Glutamatergic neuron (in vitro differentiated cells): Measurements from ENCODE around the gene C10orf143. TPM values are rescaled to one million over a fixed set of nuclear protein-coding genes. Genes with fewer than 3 reads are reported as not detected.

ENCODE experiments used
- DNase-seq: peaks from one replicate; pipeline ENCODE4 v3.0.0; 2022
- H3K27ac Mint-ChIP-seq: one replicate; pipeline ENCODE4 v1.8.0; 2020; ENCODE audit warnings: mild to moderate bottlenecking, mixed read lengths, inconsistent platforms; ENCODE audit not compliant: unreplicated experiment
- H3K27me3 Mint-ChIP-seq: one replicate; pipeline ENCODE4 v1.8.0; 2020; ENCODE audit warnings: mild to moderate bottlenecking, moderate library complexity, mixed read lengths, inconsistent platforms; ENCODE audit not compliant: unreplicated experiment
- H3K36me3 Mint-ChIP-seq: one replicate; pipeline ENCODE4 v1.8.0; 2020; ENCODE audit warnings: mild to moderate bottlenecking, mixed read lengths, inconsistent platforms; ENCODE audit not compliant: unreplicated experiment
- H3K4me1 Mint-ChIP-seq: one replicate; pipeline ENCODE4 v1.8.0; 2020; ENCODE audit warnings: mild to moderate bottlenecking, low read depth, mixed read lengths, inconsistent platforms; ENCODE audit not compliant: unreplicated experiment
- H3K4me3 Mint-ChIP-seq: one replicate; pipeline ENCODE4 v1.8.0; 2020; ENCODE audit warnings: mild to moderate bottlenecking, mixed read lengths, inconsistent platforms; ENCODE audit not compliant: unreplicated experiment
- H3K9me3 Mint-ChIP-seq: one replicate; pipeline ENCODE4 v1.8.0; 2020; ENCODE audit warnings: mild to moderate bottlenecking, moderate library complexity, mixed read lengths, inconsistent platforms; ENCODE audit not compliant: unreplicated experiment
- CTCF ChIP-seq: fragments of 200-600 bp; sonication (generic); IDR thresholded peaks from one replicate; pipeline ENCODE4 v1.5.0; 2021; ENCODE audit not compliant: partially characterized antibody, unreplicated experiment
- total RNA-seq: library from RNA; stranded (reverse); fragmentation: NEBNext Ultra II Directional; extraction: Animal tissue kit (Norgen Biotek cat#: 25700); gene quantifications from one replicate; pipeline ENCODE4 v1.2.1, GENCODE V29; 2021; ENCODE audit not compliant: unreplicated experiment

Gene C10orf143
- total RNA-seq, 1 donor from 2014 or later, result 0.96 TPM

GRCh38 chr10:130029209-130029608 is 81.4 kb downstream of the C10orf143 start:
- no peak overlapping the region for H3K27ac Mint-ChIP-seq
- no peak for TF ChIP-seq CTCF
- H3K9me3 Mint-ChIP-seq, result no peaks in the 10 kb centered on the region
- no peak overlapping the region for H3K4me3 Mint-ChIP-seq
- no peak for DNase-seq
- no peaks in the 10 kb centered on the region for H3K4me1 Mint-ChIP-seq
- no peaks in the 10 kb centered on the region for H3K36me3 Mint-ChIP-seq
- peaks cover 1% of the 10 kb centered on the region for H3K27me3 Mint-ChIP-seq

GRCh38 chr10:130028465-130028819 is 82.2 kb downstream of the C10orf143 start:
- TF ChIP-seq CTCF, result no peak
- Mint-ChIP-seq H3K36me3 (no peaks in the 10 kb centered on the region), H3K4me1 (no peaks in the 10 kb centered on the region), H3K9me3 (no peaks in the 10 kb centered on the region), H3K4me3 (no peak overlapping the region), H3K27ac (no peak overlapping the region), H3K27me3 (peaks cover 3% of the 10 kb centered on the region)
- DNase-seq, result no peak

GRCh38 chr10:130027716-130028464 is 82.7 kb downstream of the C10orf143 start:
- no peak for DNase-seq

GRCh38 chr10:130026670-130027456 is 83.8 kb downstream of the C10orf143 start:
- Mint-ChIP-seq H3K4me3 (no peak overlapping the region), H3K27me3 (peaks cover 4% of the 10 kb centered on the region), H3K4me1 (no peaks in the 10 kb centered on the region), H3K27ac (no peak overlapping the region), H3K36me3 (no peaks in the 10 kb centered on the region), H3K9me3 (peaks cover 2% of the 10 kb centered on the region)
- no peak for TF ChIP-seq CTCF
- no peak for DNase-seq

More at GRCh38 chr10:130027716-130028464, 82.7 kb downstream of the C10orf143 start:
- Mint-ChIP-seq H3K4me3 (no peak overlapping the region), H3K4me1 (no peaks in the 10 kb centered on the region), H3K9me3 (no peaks in the 10 kb centered on the region), H3K27me3 (peaks cover 3% of the 10 kb centered on the region), H3K27ac (no peak overlapping the region), H3K36me3 (no peaks in the 10 kb centered on the region)
- no peak for TF ChIP-seq CTCF

GRCh38 chr10:130025811-130026485 is 84.7 kb downstream of the C10orf143 start:
- no peak for TF ChIP-seq CTCF
- Mint-ChIP-seq H3K36me3 (no peaks in the 10 kb centered on the region), H3K4me1 (no peaks in the 10 kb centered on the region), H3K4me3 (no peak overlapping the region), H3K27me3 (peaks cover 3% of the 10 kb centered on the region), H3K27ac (no peak overlapping the region), H3K9me3 (peaks cover 2% of the 10 kb centered on the region)
- DNase-seq, result no peak
